PC-3 (cell line): ENCODE results near the gene RAB44. TPM values are rescaled to one million over a fixed set of nuclear protein-coding genes. Genes with fewer than 3 reads are reported as not detected.

Experiments
- ATAC-seq: fragments of 200-7000 bp; cut with Tn5 transposase; 2 replicates; pipeline ENCODE4 v1.9.1; 2020; ENCODE audit warnings: mild to moderate bottlenecking, moderate library complexity
- BruUV-seq: library from RNA; stranded (reverse); fragments of 400-500 nt; replicated peaks from 2 replicates; lab custom pipeline; 2021; lab: Mats Ljungman, UMichigan
- CTCF ChIA-PET: fragments of 300-600 bp; sonication (Branson Sonifier 250); formaldehyde crosslinking; loops from one replicate; lab custom pipeline; 2022; ENCODE audit warnings: antibody characterized with exemption; lab: Charles Lee
- POLR2A ChIA-PET: fragments of 300-600 bp; sonication (Branson Sonifier 250); formaldehyde crosslinking; loops from one replicate; lab custom pipeline; 2022; ENCODE audit warnings: antibody characterized with exemption; ENCODE audit not compliant: unreplicated experiment; lab: Charles Lee
- DNase-seq: peaks from one replicate; pipeline ENCODE4 v3.0.0-alpha.2; 2015
- H2AFZ ChIP-seq: fragments of 300-600 bp; sonication (generic); 2 replicates; pipeline ENCODE4 v1.6.0; 2016; ENCODE audit warnings: antibody characterized with exemption, low read length
- H3F3A ChIP-seq: fragments of 300-600 bp; sonication (generic); one replicate; pipeline ENCODE4 v1.6.0; 2017; ENCODE audit warnings: antibody characterized with exemption, low read length, control low read depth, mild to moderate bottlenecking; ENCODE audit not compliant: unreplicated experiment
- H3K27ac ChIP-seq: fragments of 300-600 bp; sonication (generic); 2 replicates; pipeline ENCODE4 v1.5.1; 2016; ENCODE audit warnings: mild to moderate bottlenecking, low read length
- H3K27me3 ChIP-seq: fragments of 300-600 bp; sonication (generic); 2 replicates; pipeline ENCODE4 v1.6.1; 2016; ENCODE audit warnings: low read length, mixed read lengths
- H3K36me3 ChIP-seq: fragments of 300-600 bp; sonication (generic); 2 replicates; pipeline ENCODE4 v1.6.1; 2016; ENCODE audit warnings: low read depth, mixed run types, low read length, mixed read lengths
- H3K4me1 ChIP-seq: fragments of 300-600 bp; sonication (generic); 2 replicates; pipeline ENCODE4 v1.5.1; 2016; ENCODE audit warnings: low read length; ENCODE audit not compliant: insufficient read depth
- H3K4me2 ChIP-seq: fragments of 300-600 bp; sonication (generic); 2 replicates; pipeline ENCODE4 v1.6.0; 2016; ENCODE audit warnings: low read length
- H3K4me3 ChIP-seq: fragments of 300-600 bp; sonication (generic); 2 replicates; pipeline ENCODE4 v1.5.1; 2016; ENCODE audit warnings: mild to moderate bottlenecking, low read length, mixed read lengths
- H3K79me2 ChIP-seq: fragments of 300-600 bp; sonication (generic); 2 replicates; pipeline ENCODE4 v1.6.1; 2017; ENCODE audit warnings: low read length, mixed read lengths
- H3K9ac ChIP-seq: fragments of 300-600 bp; sonication (generic); 2 replicates; pipeline ENCODE4 v1.6.0; 2016; ENCODE audit warnings: mild to moderate bottlenecking, low read length
- H3K9me2 ChIP-seq: fragments of 300-600 bp; sonication (generic); replicated peaks from 2 replicates; pipeline ENCODE4 v1.6.1; 2016; ENCODE audit warnings: mixed run types, low read length, mixed read lengths
- H3K9me3 ChIP-seq: fragments of 300-600 bp; sonication (generic); 2 replicates; pipeline ENCODE4 v1.6.1; 2016; ENCODE audit warnings: low read length, mixed read lengths
- H4K20me1 ChIP-seq: fragments of 300-600 bp; sonication (generic); 2 replicates; pipeline ENCODE4 v1.6.1; 2016; ENCODE audit warnings: low read length, mixed read lengths
- CTCF ChIP-seq: fragments of 300-600 bp; sonication (generic); conservative IDR thresholded peaks from 2 replicates; pipeline ENCODE4 v1.5.1; 2017; ENCODE audit warnings: antibody characterized with exemption, low read depth, mild to moderate bottlenecking, low read length
- EZH2 ChIP-seq: fragments of 300-600 bp; sonication (generic); IDR thresholded peaks from one replicate; pipeline ENCODE4 v1.6.1; 2017; ENCODE audit warnings: antibody characterized with exemption, mild to moderate bottlenecking, low read length; ENCODE audit not compliant: unreplicated experiment
- EZH2phosphoT487 ChIP-seq: fragments of 300-600 bp; sonication (generic); IDR thresholded peaks from 2 replicates; pipeline ENCODE4 v1.6.1; 2018; ENCODE audit warnings: mild to moderate bottlenecking, antibody characterized with exemption, low read length, borderline replicate concordance
- intact Hi-C: fragments of 100-400 bp; cut with micrococcal nuclease; formaldehyde crosslinking; loops from 2 replicates; pipeline ENCODE4 v1.9.0; 2023
- total RNA-seq: library from RNA; depleted of rRNA; stranded (reverse); fragments of >200 nt; gene quantifications from 2 replicates; pipeline ENCODE4 v1.2.3, GENCODE V29; 2014

RAB44 gene
- total RNA-seq, 1 experiment from 2014 or later, result not detected

GRCh38 chr6:36663504-36664446 is 33.9 kb upstream of the RAB44 start:
- CTCF ChIA-PET, result no interaction called here
- H4K20me1 ChIP-seq, result no peaks in the 10 kb centered on the region
- intact Hi-C loops, result no loop called here
- H2AFZ ChIP-seq, result no peak overlapping the region
- POLR2A ChIA-PET, result no interaction called here
- H3K9me3 ChIP-seq, result no peaks in the 10 kb centered on the region
- H3K4me1 ChIP-seq, result peaks cover 11% of the 10 kb centered on the region
- BruUV-seq, result no TSS peak
- H3F3A ChIP-seq, result no peaks in the 10 kb centered on the region
- H3K4me2 ChIP-seq, result no peak overlapping the region
- H3K9ac ChIP-seq, result no peak overlapping the region
- no peaks in the 10 kb centered on the region for H3K79me2 ChIP-seq
- no peaks in the 10 kb centered on the region for H3K27me3 ChIP-seq
- ATAC-seq, result no peak
- no peaks in the 10 kb centered on the region for H3K9me2 ChIP-seq
- H3K27ac ChIP-seq, result no peak overlapping the region
- no peaks in the 10 kb centered on the region for H3K36me3 ChIP-seq
- TF ChIP-seq EZH2 (no peak), CTCF (no peak), EZH2phosphoT487 (no peak)
- DNase-seq, result no peak
- no peak overlapping the region for H3K4me3 ChIP-seq

DNA sequence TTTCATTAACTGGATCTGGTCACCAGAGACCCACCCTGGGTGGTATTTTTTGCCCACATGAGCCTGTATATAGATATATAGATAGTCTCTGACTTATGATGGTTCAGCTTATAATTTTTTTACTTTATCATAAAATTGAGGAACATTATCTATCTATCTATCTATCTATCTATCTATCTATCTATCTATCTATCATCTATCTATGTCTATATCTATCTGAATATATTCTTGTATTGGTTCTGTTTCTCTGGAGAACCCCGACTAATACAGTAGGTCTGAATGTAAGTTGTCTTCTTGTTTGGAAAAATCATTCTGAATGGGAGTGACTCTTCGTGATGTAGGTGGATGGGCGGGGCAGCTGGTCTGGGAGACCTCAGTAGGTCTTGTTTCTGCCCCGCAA is 32.4 kb upstream of the RAB44 start:
- no peak for TF ChIP-seq EZH2
- TF ChIP-seq EZH2phosphoT487, result no peak
- TF ChIP-seq CTCF, result no peak
- no peaks in the 10 kb centered on the region for H3K27me3 ChIP-seq
- no peak overlapping the region for H3K4me3 ChIP-seq
- ChIA-PET CTCF (interaction anchor here (0.7 kb wide), 1 partner anchor 14 kb away, joined by 5 read pairs; the partner anchor contains the start of gene CDKN1A), POLR2A (interaction anchor here (0.6 kb wide), 1 partner anchor 40 kb away, joined by 8 read pairs; no protein-coding TSS in a partner anchor)
- DNase-seq (no peak), ATAC-seq (no peak)
- H3K4me2 ChIP-seq, result no peak overlapping the region
- no peak overlapping the region for H2AFZ ChIP-seq
- H3K9me3 ChIP-seq, result no peaks in the 10 kb centered on the region
- no peaks in the 10 kb centered on the region for H3K79me2 ChIP-seq
- no peaks in the 10 kb centered on the region for H3F3A ChIP-seq
- no peak overlapping the region for H3K27ac ChIP-seq
- H3K4me1 ChIP-seq, result peaks cover 11% of the 10 kb centered on the region
- no peak overlapping the region for H3K9ac ChIP-seq
- no peaks in the 10 kb centered on the region for H4K20me1 ChIP-seq
- H3K36me3 ChIP-seq, result no peaks in the 10 kb centered on the region
- no peaks in the 10 kb centered on the region for H3K9me2 ChIP-seq
- intact Hi-C loops, result no loop called here
- no TSS peak for BruUV-seq

DNA sequence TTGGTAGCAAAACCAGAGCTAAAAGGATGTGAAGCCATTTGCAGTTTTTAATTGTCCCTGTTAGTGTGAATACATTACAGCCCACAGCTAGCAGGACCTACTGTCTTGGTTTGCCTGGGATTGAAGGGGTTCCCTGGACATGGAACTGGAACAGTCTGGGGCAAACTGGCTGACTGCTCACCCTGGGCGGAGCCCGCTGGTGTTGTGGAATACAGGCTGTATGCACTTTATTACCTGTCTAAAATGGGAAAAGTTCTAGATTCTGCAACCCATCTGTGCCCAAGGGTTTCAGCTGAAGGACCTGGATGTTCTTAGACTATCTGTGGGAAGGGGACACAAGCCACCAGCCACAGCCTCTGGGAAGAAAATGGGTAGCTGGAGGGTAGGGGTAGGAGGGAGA is 31.3 kb upstream of the RAB44 start:
- intact Hi-C loops, result no loop called here
- Histone ChIP-seq H3F3A (no peaks in the 10 kb centered on the region), H3K4me2 (no peak overlapping the region), H3K9me2 (no peaks in the 10 kb centered on the region), H3K36me3 (no peaks in the 10 kb centered on the region), H3K4me3 (no peak overlapping the region), H3K4me1 (peaks cover 11% of the 10 kb centered on the region), H3K27me3 (no peaks in the 10 kb centered on the region), H2AFZ (no peak overlapping the region), H3K9ac (no peak overlapping the region), H4K20me1 (no peaks in the 10 kb centered on the region), H3K79me2 (no peaks in the 10 kb centered on the region), H3K9me3 (no peaks in the 10 kb centered on the region), H3K27ac (no peak overlapping the region)
- DNase-seq (no peak), ATAC-seq (no peak)
- POLR2A ChIA-PET, result no interaction called here
- no TSS peak for BruUV-seq
- no peak for TF ChIP-seq CTCF
- no peak for TF ChIP-seq EZH2phosphoT487
- no peak for TF ChIP-seq EZH2
- CTCF ChIA-PET, result no interaction called here
